ENCODE results near the gene CFTR. TPM values are rescaled to one million over a fixed set of nuclear protein-coding genes. Genes with fewer than 3 reads are reported as not detected.

CFTR gene
- total and polyA plus RNA-seq, 2 of the 8 experiments (the other 6 are each of a cell fraction or from before 2014, with no cell fraction given), result 1.2 to 1.6 TPM

GRCh38 chr7:117666031-117666430 lies 186.2 kb downstream of the CFTR start:
- H3K27me3 ChIP-seq (replicated peaks in 1 of 4; ENCODE audit: control insufficient read depth in 3 of 4, extremely low read depth in 1 of 4, insufficient read depth in 3 of 4, low read length in 3 of 4), result no peaks in the 10 kb centered on the region
- H4K20me1 ChIP-seq (replicated peaks in 1 of 2; ENCODE audit: control insufficient read depth in 1 of 2, insufficient read depth in 2 of 2, low read length in 2 of 2), result no peaks in the 10 kb centered on the region
- H4K5ac ChIP-seq (ENCODE audit: insufficient read length, low read depth, low read length), result no peak overlapping the region
- no peak overlapping the region for H2AK5ac ChIP-seq (ENCODE audit: low read depth, low read length)
- no peak overlapping the region for H2BK5ac ChIP-seq (ENCODE audit: low read depth, low read length)
- no peak overlapping the region for H2AFZ ChIP-seq (ENCODE audit: low read length)
- no peak overlapping the region for H2BK20ac ChIP-seq (ENCODE audit: low read length)
- H3K9ac ChIP-seq (replicated peaks in 1 of 4; ENCODE audit: extremely low read depth in 1 of 4, low read depth in 3 of 4, low read length in 3 of 4), result no peak overlapping the region
- no peak overlapping the region for H3K23ac ChIP-seq (ENCODE audit: insufficient read length)
- no peak overlapping the region for H3K4me2 ChIP-seq (ENCODE audit: insufficient read depth in 1 of 2, low read depth in 2 of 2, low read length in 2 of 2)
- no peak overlapping the region for H4K91ac ChIP-seq (replicated peaks; ENCODE audit: insufficient read length, low read length)
- no peaks in the 10 kb centered on the region for H3K23me2 ChIP-seq (ENCODE audit: low read depth, low read length)
- H3K14ac ChIP-seq (ENCODE audit: insufficient read length), result no peak overlapping the region
- H2BK12ac ChIP-seq (ENCODE audit: low read depth, low read length), result no peak overlapping the region
- H3K4me1 ChIP-seq (replicated peaks in 1 of 4; ENCODE audit: control insufficient read depth in 3 of 4, insufficient read depth in 4 of 4, low read length in 3 of 4), result peaks cover 0 to 6% (median 2%) of the 10 kb centered on the region in 4 experiments; a peak in 2 of 7 replicates
- CTCF ChIA-PET (ENCODE audit: partially characterized antibody), result interaction anchor here (1.2 to 2.5 kb wide), 4 partner anchors 10 to 488 kb away, joined by 3 to 11 read pairs (median 3); no protein-coding TSS in a partner anchor
- H3K56ac ChIP-seq (replicated peaks; ENCODE audit: insufficient read length, low read depth, low read length), result no peak overlapping the region
- no peak overlapping the region for H3K27ac ChIP-seq (ENCODE audit: low read depth, low read length)
- 79% methylated on average over 1 of the region's 1 CpG; no CpG with 5 or more reads in 1 of the 2 experiments for WGBS, 2 experiments (ENCODE audit: extremely low coverage in 1 of 2, insufficient coverage in 1 of 2, insufficient read length in 1 of 2, insufficient replicate concordance in 2 of 2, low coverage in 1 of 2, low lambda C conversion rate in 2 of 2, missing lambda C conversion rate in 1 of 2)
- TF ChIP-seq BCL11A (IDR thresholded peaks at IDR 0.05; ENCODE audit: low read depth in 2 of 2, low read length in 2 of 2) (no peak), CHD2 (IDR thresholded peaks at IDR 0.05; ENCODE audit: low read length) (no peak), POLR2A (IDR thresholded peaks at IDR 0.05; ENCODE audit: control extremely low read depth in 1 of 2, low read depth in 2 of 2, low read length in 2 of 2) (no peak), RFX5 (IDR thresholded peaks at IDR 0.05; ENCODE audit: borderline replicate concordance, low read depth, low read length) (no peak), SIX5 (IDR thresholded peaks at IDR 0.05; ENCODE audit: low read depth, low read length) (no peak), CTBP2 (IDR thresholded peaks at IDR 0.05; ENCODE audit: borderline replicate concordance, insufficient read depth, insufficient read length, low read length) (no peak), FOSL1 (IDR thresholded peaks at IDR 0.05; ENCODE audit: insufficient read depth, low read depth, low read length) (no peak), KDM1A (IDR thresholded peaks at IDR 0.05; ENCODE audit: borderline replicate concordance, low read length) (no peak), TCF12 (IDR thresholded peaks at IDR 0.05; ENCODE audit: low read depth, low read length) (no peak), USF2 (IDR thresholded peaks at IDR 0.05; ENCODE audit: low read length) (no peak), EZH2 (IDR thresholded peaks at IDR 0.05; ENCODE audit: low read depth, low read length, severe bottlenecking) (no peak), TAF7 (optimal IDR thresholded peaks at IDR 0.05; ENCODE audit: borderline replicate concordance, low read depth, low read length) (no peak)
- H3K79me2 ChIP-seq (ENCODE audit: control insufficient read depth in 1 of 2, insufficient read depth in 2 of 2, low read length in 2 of 2), result no peaks in the 10 kb centered on the region
- no peak overlapping the region for H3K18ac ChIP-seq (ENCODE audit: extremely low read depth, low read length)
- H3K79me1 ChIP-seq (ENCODE audit: low read depth, low read length), result no peaks in the 10 kb centered on the region
- no peaks in the 10 kb centered on the region for H3K9me3 ChIP-seq (ENCODE audit: insufficient read depth in 2 of 2, low read depth in 1 of 2, low read length in 1 of 2)
- FAIRE-seq (no peak), DNase-seq (ENCODE audit: low read depth in 1 of 2, low spot score in 2 of 2) (no peak)
- H3K36me3 ChIP-seq (ENCODE audit: control insufficient read depth in 2 of 4, insufficient read depth in 4 of 4, low read length in 3 of 4), result no peaks in the 10 kb centered on the region
- H2BK15ac ChIP-seq (ENCODE audit: low read length), result no peak overlapping the region
- no peak overlapping the region for H3K4ac ChIP-seq (replicated peaks; ENCODE audit: insufficient read length, low read depth, low read length)
- no peak overlapping the region for H4K8ac ChIP-seq (ENCODE audit: extremely low read depth, insufficient read depth, low read length)
- no peak overlapping the region for H3K4me3 ChIP-seq (ENCODE audit: extremely low read depth in 1 of 4, insufficient read depth in 2 of 4, low read depth in 3 of 4, low read length in 4 of 4)
- no peak overlapping the region for H2BK120ac ChIP-seq (replicated peaks; ENCODE audit: low read depth, low read length)
- POLR2A ChIA-PET (ENCODE audit: partially characterized antibody), result no interaction called here
